Coronary artery (tissue), 2 donors: ENCODE data around the gene PDX1.

Experiments used
- DNase-seq: peaks from one replicate; pipeline ENCODE4 v3.0.0-alpha.2; 2017; ENCODE audit warnings: low spot score
- H3K27ac ChIP-seq, 2 donors: fragments of 200-600 bp; sonication (generic); one replicate each; pipeline ENCODE4 v1.5.1; 2016 to 2019
- H3K4me3 ChIP-seq: fragments of 200-600 bp; sonication (generic); 2 replicates; pipeline ENCODE4 v1.5.1; 2016; ENCODE audit warnings: mild to moderate bottlenecking, moderate library complexity
- CTCF ChIP-seq: fragments of 200-600 bp; sonication (generic); IDR thresholded peaks from one replicate; pipeline ENCODE4 v1.5.1; 2019; ENCODE audit warnings: antibody characterized with exemption

Gene PDX1

GRCh38 chr13:27928805-27929753, 9.3 kb downstream of the PDX1 start:
- H3K27ac ChIP-seq, result no peak overlapping the region
- no peak for TF ChIP-seq CTCF
- H3K4me3 ChIP-seq, result no peak overlapping the region
- DNase-seq, result no peak

- no peak overlapping the region for H3K27ac ChIP-seq
- DNase-seq, result no peak
- no peak overlapping the region for H3K4me3 ChIP-seq
- TF ChIP-seq CTCF, result no peak
These were observed 10.1 kb downstream of the PDX1 start for GRCh38 chr13:27929868-27930267.

GRCh38 chr13:27933118-27933517, 13.3 kb downstream of the PDX1 start:
- no peak overlapping the region for H3K27ac ChIP-seq
- TF ChIP-seq CTCF, result no peak
- no peak for DNase-seq
- no peak overlapping the region for H3K4me3 ChIP-seq

GRCh38 chr13:27933580-27934328, 14.0 kb downstream of the PDX1 start:
- TF ChIP-seq CTCF, result no peak
- Histone ChIP-seq H3K4me3 (no peak overlapping the region), H3K27ac (no peak overlapping the region)
- no peak for DNase-seq

GRCh38 chr13:27942972-27943371, 23.2 kb downstream of the PDX1 start:
- no peak overlapping the region for H3K27ac ChIP-seq
- no peak overlapping the region for H3K4me3 ChIP-seq
- DNase-seq, result no peak
- TF ChIP-seq CTCF, result no peak

GRCh38 chr13:27952876-27953675, 33.3 kb downstream of the PDX1 start:
- H3K27ac ChIP-seq, result no peak overlapping the region
- DNase-seq, result no peak
- no peak for TF ChIP-seq CTCF
- peak overlapping the region; percentile 70 for H3K4me3 ChIP-seq
